Subcutaneous adipose tissue (tissue), 4 donors: ENCODE data around the gene RNF213. TPM values are rescaled to one million over a fixed set of nuclear protein-coding genes. Genes with fewer than 3 reads are reported as not detected.

Experiments used
- CTCF ChIP-seq: fragments of 450-650 bp; IDR thresholded peaks from one replicate; pipeline ENCODE4 v1.5.1; 2016; ENCODE audit warnings: low read depth, mild to moderate bottlenecking, control low read depth, antibody characterized with exemption, moderate library complexity
- total RNA-seq, 4 donors: library from RNA; depleted of rRNA; stranded (reverse); fragments of >200 nt; gene quantifications; one replicate each; pipeline ENCODE4 v1.1.0, GENCODE V29; 2016

RNF213 gene
- total RNA-seq, 4 donors from 2014 or later: 114 to 167 (median 144) TPM

GRCh38 chr17:80382446-80382845 lies 121.8 kb downstream of the RNF213 start:
- no peak for TF ChIP-seq CTCF

- no peak for TF ChIP-seq CTCF
Observed at GRCh38 chr17:80382956-80383355, 122.3 kb downstream of the RNF213 start.

GRCh38 chr17:80384078-80384960 lies 123.7 kb downstream of the RNF213 start:
- no peak for TF ChIP-seq CTCF

GRCh38 chr17:80385046-80385445 lies 124.4 kb downstream of the RNF213 start:
- no peak for TF ChIP-seq CTCF

GRCh38 chr17:80386341-80386740 lies 125.7 kb downstream of the RNF213 start:
- no peak for TF ChIP-seq CTCF

GRCh38 chr17:80387071-80387470 lies 126.4 kb downstream of the RNF213 start:
- no peak for TF ChIP-seq CTCF

- no peak for TF ChIP-seq CTCF
Observed at GRCh38 chr17:80388175-80388574, 127.5 kb downstream of the RNF213 start.
